Astrocyte (in vitro differentiated cells and primary cell): ENCODE measurements around the gene CDCA4. TPM values are rescaled to one million over a fixed set of nuclear protein-coding genes. Genes with fewer than 3 reads are reported as not detected.

Source experiments
- DNase-seq: peaks from one replicate; pipeline ENCODE4 v3.0.0-alpha.2; 2010; ENCODE audit warnings: low read depth
- FAIRE-seq: peaks from 2 replicates; lab custom pipeline; 2011; peaks lifted over from hg19 to GRCh38; lab: Jason Lieb, UNC
- H2AFZ ChIP-seq: 2 replicates; pipeline ENCODE4 v1.6.0; 2012; ENCODE audit warnings: low read depth, low read length, inconsistent platforms
- H3K27ac ChIP-seq: 2 replicates; pipeline ENCODE4 v1.5.1; 2011; ENCODE audit warnings: low read depth, low read length, inconsistent platforms
- H3K27me3 ChIP-seq: 2 replicates; pipeline ENCODE4 v1.6.0; 2011; ENCODE audit warnings: low read length, inconsistent platforms; ENCODE audit not compliant: insufficient read depth
- H3K36me3 ChIP-seq: 2 replicates; pipeline ENCODE4 v1.5.1; 2011; ENCODE audit warnings: low read length, inconsistent platforms; ENCODE audit not compliant: insufficient read depth
- H3K4me1 ChIP-seq: 2 replicates; pipeline ENCODE4 v1.5.1; 2011; ENCODE audit warnings: low read length, inconsistent platforms; ENCODE audit not compliant: insufficient read depth
- H3K4me2 ChIP-seq: 2 replicates; pipeline ENCODE4 v1.6.0; 2012; ENCODE audit warnings: low read length, inconsistent platforms
- H3K4me3 ChIP-seq: 2 replicates; pipeline ENCODE4 v1.5.1; 2011; ENCODE audit warnings: low read depth, mild to moderate bottlenecking, low read length, inconsistent platforms; ENCODE audit not compliant: insufficient read depth
- H3K79me2 ChIP-seq: 2 replicates; pipeline ENCODE4 v1.6.0; 2012; ENCODE audit warnings: mild to moderate bottlenecking, low read length, inconsistent platforms; ENCODE audit not compliant: insufficient read depth
- H3K9ac ChIP-seq: 2 replicates; pipeline ENCODE4 v1.6.0; 2012; ENCODE audit warnings: mild to moderate bottlenecking, low read length, inconsistent platforms
- H3K9me3 ChIP-seq: 2 replicates; pipeline ENCODE4 v1.5.1; 2012; ENCODE audit warnings: low read depth, mild to moderate bottlenecking, low read length, inconsistent platforms; ENCODE audit not compliant: insufficient read depth
- H4K20me1 ChIP-seq: 2 replicates; pipeline ENCODE4 v1.6.0; 2012; ENCODE audit warnings: low read length, inconsistent platforms; ENCODE audit not compliant: insufficient read depth
- H3K27ac Mint-ChIP-seq: one replicate; pipeline ENCODE4 v1.8.0; 2021; ENCODE audit warnings: mild to moderate bottlenecking, mixed read lengths; ENCODE audit not compliant: unreplicated experiment
- H3K27me3 Mint-ChIP-seq: one replicate; pipeline ENCODE4 v1.8.0; 2021; ENCODE audit warnings: low read depth, mixed read lengths; ENCODE audit not compliant: unreplicated experiment
- H3K36me3 Mint-ChIP-seq: one replicate; pipeline ENCODE4 v1.8.0; 2021; ENCODE audit warnings: low read depth, mixed read lengths; ENCODE audit not compliant: unreplicated experiment
- H3K4me1 Mint-ChIP-seq: one replicate; pipeline ENCODE4 v1.8.0; 2021; ENCODE audit warnings: low read depth, mixed read lengths; ENCODE audit not compliant: unreplicated experiment
- H3K4me3 Mint-ChIP-seq: one replicate; pipeline ENCODE4 v1.8.0; 2021; ENCODE audit warnings: mild to moderate bottlenecking, moderate library complexity, mixed read lengths; ENCODE audit not compliant: unreplicated experiment
- H3K9me3 Mint-ChIP-seq: one replicate; pipeline ENCODE4 v1.8.0; 2021; ENCODE audit warnings: mild to moderate bottlenecking, mixed read lengths; ENCODE audit not compliant: unreplicated experiment
- EZH2 ChIP-seq: IDR thresholded peaks from 2 replicates; pipeline ENCODE4 v1.6.1; 2012; ENCODE audit warnings: mild to moderate bottlenecking, low read length, inconsistent platforms; ENCODE audit not compliant: insufficient read depth
- total RNA-seq: library from RNA; stranded (reverse); gene quantifications from 2 replicates; pipeline ENCODE4 v1.2.1, GENCODE V29; 2021
- TF ChIP-seq, protein P1 (sequence below): IDR thresholded peaks from 2 replicates; pipeline ENCODE4 v1.5.1; 2011; ENCODE audit warnings: low read depth, mild to moderate bottlenecking, inconsistent platforms, low read length, moderate library complexity; ENCODE audit not compliant: insufficient read depth

Gene CDCA4
- total RNA-seq, 1 donor from 2014 or later, result 11.3 TPM

DNA sequence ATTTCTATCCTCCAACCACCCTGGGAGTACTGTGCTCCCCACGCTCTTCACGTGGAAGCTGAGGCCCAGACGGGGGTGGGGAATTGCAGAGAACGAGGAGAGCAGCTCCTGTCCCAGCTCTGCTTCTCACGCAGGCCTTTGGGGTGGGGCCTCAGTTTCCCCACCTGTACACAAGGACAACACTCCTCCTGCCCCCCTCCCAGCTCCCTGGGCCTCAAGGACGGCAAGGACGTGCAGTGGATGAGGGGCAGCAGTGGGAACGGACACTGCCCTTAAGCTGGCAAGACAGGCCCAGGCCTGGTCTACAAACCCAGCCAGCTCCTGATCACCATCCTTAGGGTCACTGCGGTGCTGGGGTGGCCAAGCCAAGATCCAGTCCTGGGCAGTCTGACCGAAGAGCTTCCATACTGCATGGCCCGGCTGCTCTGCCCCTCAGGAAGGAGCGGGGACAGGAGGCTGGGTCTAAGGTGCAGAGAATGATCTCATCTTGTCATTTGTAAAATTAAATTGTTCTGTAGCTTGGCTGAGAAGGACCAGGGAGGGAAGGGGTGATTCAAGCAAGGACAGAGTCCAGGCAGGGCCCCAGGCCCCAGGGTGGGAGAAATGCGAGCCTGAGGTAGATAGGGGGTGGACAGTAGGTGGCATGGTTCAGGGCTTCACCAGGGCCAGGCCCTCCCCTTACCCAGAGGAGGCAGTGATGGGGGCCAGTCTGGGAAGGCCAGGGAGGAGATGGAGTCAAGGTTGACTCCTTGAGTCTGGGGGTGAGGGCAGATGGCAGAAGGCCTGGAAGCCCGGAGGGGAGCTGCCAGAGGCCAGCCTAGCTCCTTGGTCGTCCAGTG lies 36.6 kb downstream of the CDCA4 start:
- no peaks in the 10 kb centered on the region for H4K20me1 ChIP-seq
- peaks cover 7% of the 10 kb centered on the region for H3K79me2 ChIP-seq
- Mint-ChIP-seq H3K4me1 (no peaks in the 10 kb centered on the region), H3K36me3 (no peaks in the 10 kb centered on the region), H3K27me3 (peaks cover 23% of the 10 kb centered on the region), H3K27ac (peak overlapping the region; percentile 74), H3K9me3 (no peaks in the 10 kb centered on the region), H3K4me3 (peak overlapping the region; percentile 77)
- no peak overlapping the region for H2AFZ ChIP-seq
- DNase-seq, result no peak
- H3K36me3 ChIP-seq, result no peaks in the 10 kb centered on the region
- H3K4me2 ChIP-seq, result no peak overlapping the region
- no peak for TF ChIP-seq EZH2
- TF ChIP-seq, protein P1, sequence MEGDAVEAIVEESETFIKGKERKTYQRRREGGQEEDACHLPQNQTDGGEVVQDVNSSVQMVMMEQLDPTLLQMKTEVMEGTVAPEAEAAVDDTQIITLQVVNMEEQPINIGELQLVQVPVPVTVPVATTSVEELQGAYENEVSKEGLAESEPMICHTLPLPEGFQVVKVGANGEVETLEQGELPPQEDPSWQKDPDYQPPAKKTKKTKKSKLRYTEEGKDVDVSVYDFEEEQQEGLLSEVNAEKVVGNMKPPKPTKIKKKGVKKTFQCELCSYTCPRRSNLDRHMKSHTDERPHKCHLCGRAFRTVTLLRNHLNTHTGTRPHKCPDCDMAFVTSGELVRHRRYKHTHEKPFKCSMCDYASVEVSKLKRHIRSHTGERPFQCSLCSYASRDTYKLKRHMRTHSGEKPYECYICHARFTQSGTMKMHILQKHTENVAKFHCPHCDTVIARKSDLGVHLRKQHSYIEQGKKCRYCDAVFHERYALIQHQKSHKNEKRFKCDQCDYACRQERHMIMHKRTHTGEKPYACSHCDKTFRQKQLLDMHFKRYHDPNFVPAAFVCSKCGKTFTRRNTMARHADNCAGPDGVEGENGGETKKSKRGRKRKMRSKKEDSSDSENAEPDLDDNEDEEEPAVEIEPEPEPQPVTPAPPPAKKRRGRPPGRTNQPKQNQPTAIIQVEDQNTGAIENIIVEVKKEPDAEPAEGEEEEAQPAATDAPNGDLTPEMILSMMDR, result no peak
- no peaks in the 10 kb centered on the region for H3K27me3 ChIP-seq
- no peak overlapping the region for H3K9ac ChIP-seq
- no peaks in the 10 kb centered on the region for H3K9me3 ChIP-seq
- peaks cover 17% of the 10 kb centered on the region for H3K4me1 ChIP-seq
- no peak overlapping the region for H3K27ac ChIP-seq
- no peak for FAIRE-seq
- no peak overlapping the region for H3K4me3 ChIP-seq

DNA sequence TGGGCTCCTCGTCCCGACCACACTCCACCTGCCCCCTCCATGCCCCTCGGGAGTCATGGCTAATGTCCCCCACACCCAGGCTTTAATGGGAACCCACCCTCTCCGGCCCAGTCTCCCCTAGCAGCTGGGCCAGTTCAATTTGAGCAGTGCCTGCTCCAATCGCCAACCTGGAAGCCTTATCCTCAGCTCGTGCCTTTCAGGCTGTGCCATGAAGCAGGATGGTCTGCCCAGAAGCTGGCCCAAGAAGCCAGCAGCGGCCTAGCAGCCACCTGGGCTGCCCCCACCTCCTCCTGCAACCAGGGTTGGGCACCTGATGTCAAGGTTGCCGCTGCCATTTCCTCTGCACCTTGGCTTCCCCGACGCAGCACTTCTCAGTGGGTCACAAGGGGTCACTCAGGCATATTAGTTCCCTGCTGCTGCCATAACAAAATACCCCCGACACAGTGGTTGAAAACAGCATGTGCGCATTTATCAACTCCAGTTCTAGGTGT lies 37.6 kb downstream of the CDCA4 start:
- H3K9me3 ChIP-seq, result no peaks in the 10 kb centered on the region
- H3K27me3 ChIP-seq, result no peaks in the 10 kb centered on the region
- H3K27ac ChIP-seq, result no peak overlapping the region
- H3K4me1 Mint-ChIP-seq, result no peaks in the 10 kb centered on the region
- H3K36me3 Mint-ChIP-seq, result no peaks in the 10 kb centered on the region
- peaks cover 21% of the 10 kb centered on the region for H3K4me1 ChIP-seq
- H3K79me2 ChIP-seq, result peaks cover 7% of the 10 kb centered on the region
- no peak overlapping the region for H3K27ac Mint-ChIP-seq
- FAIRE-seq, result no peak
- H3K4me2 ChIP-seq, result no peak overlapping the region
- no peak overlapping the region for H2AFZ ChIP-seq
- no peaks in the 10 kb centered on the region for H3K9me3 Mint-ChIP-seq
- no peak overlapping the region for H3K4me3 ChIP-seq
- H3K27me3 Mint-ChIP-seq, result peaks cover 28% of the 10 kb centered on the region
- no peaks in the 10 kb centered on the region for H4K20me1 ChIP-seq
- H3K36me3 ChIP-seq, result no peaks in the 10 kb centered on the region
- TF ChIP-seq, protein P1, result no peak
- no peak for TF ChIP-seq EZH2
- H3K4me3 Mint-ChIP-seq, result no peak overlapping the region
- DNase-seq, result no peak
- no peak overlapping the region for H3K9ac ChIP-seq
